ENCODE results near the gene MICU1.

GRCh38 chr10:72379776-72380175 is 246.1 kb downstream of the MICU1 start:
- no peak for TF ChIP-seq POLR2A (IDR thresholded peaks at IDR 0.05)
- no peak for TF ChIP-seq CTCF (IDR thresholded peaks at IDR 0.05)

All from ovary (tissue), 3 donors.